KMS-11 (cell line): ENCODE data around the gene F3.

ENCODE experiments used
- H2AFZ ChIP-seq: fragments of 200-600 bp; sonication (generic); 2 replicates; pipeline ENCODE4 v1.6.1; 2016; ENCODE audit warnings: antibody characterized with exemption, mixed run types, low read depth
- H3K27ac ChIP-seq: fragments of 200-600 bp; sonication (generic); 2 replicates; pipeline ENCODE4 v1.6.1; 2016; ENCODE audit warnings: mild to moderate bottlenecking, mixed run types
- H3K27me3 ChIP-seq: fragments of 200-600 bp; sonication (generic); 2 replicates; pipeline ENCODE4 v1.6.1; 2017; ENCODE audit warnings: mild to moderate bottlenecking, low read depth, mixed run types, moderate library complexity; ENCODE audit not compliant: insufficient read depth
- H3K36me3 ChIP-seq: fragments of 200-600 bp; sonication (generic); 2 replicates; pipeline ENCODE4 v1.6.1; 2017; ENCODE audit warnings: mild to moderate bottlenecking, mixed run types; ENCODE audit not compliant: insufficient read depth
- H3K4me1 ChIP-seq: fragments of 200-600 bp; sonication (generic); 2 replicates; pipeline ENCODE4 v1.6.1; 2016; ENCODE audit warnings: mild to moderate bottlenecking, low read depth, mixed run types; ENCODE audit not compliant: poor library complexity, severe bottlenecking
- H3K4me2 ChIP-seq: fragments of 200-600 bp; sonication (generic); 2 replicates; pipeline ENCODE4 v1.7.0; 2016; ENCODE audit warnings: mild to moderate bottlenecking, mixed run types
- H3K4me3 ChIP-seq: fragments of 200-600 bp; sonication (generic); IDR thresholded peaks from 2 replicates; pipeline ENCODE4 v1.6.1; 2017; ENCODE audit warnings: low read depth, low read length, mixed read lengths; ENCODE audit not compliant: insufficient read depth
- H3K79me2 ChIP-seq: fragments of 200-600 bp; sonication (generic); 2 replicates; pipeline ENCODE4 v1.6.1; 2016; ENCODE audit warnings: low read depth, mixed run types; ENCODE audit not compliant: insufficient read depth
- H3K9ac ChIP-seq: fragments of 200-600 bp; sonication (generic); 2 replicates; pipeline ENCODE4 v1.6.1; 2016; ENCODE audit warnings: mild to moderate bottlenecking, mixed run types
- H4K20me1 ChIP-seq: fragments of 200-600 bp; sonication (generic); 2 replicates; pipeline ENCODE4 v1.6.1; 2016; ENCODE audit warnings: mild to moderate bottlenecking, mixed run types; ENCODE audit not compliant: insufficient read depth
- TF ChIP-seq, protein P1 (sequence below): fragments of 200-600 bp; sonication (generic); conservative IDR thresholded peaks from 2 replicates; pipeline ENCODE4 v1.6.1; 2017; ENCODE audit warnings: low read depth, mild to moderate bottlenecking, antibody characterized with exemption, low read length, moderate library complexity, mixed read lengths

F3 gene

GRCh38 chr1:94479682-94480081 lies 61.9 kb downstream of the F3 start:
- Histone ChIP-seq H4K20me1 (no peaks in the 10 kb centered on the region), H3K9ac (no peak overlapping the region), H3K27me3 (no peaks in the 10 kb centered on the region), H3K4me1 (no peaks in the 10 kb centered on the region), H2AFZ (no peak overlapping the region), H3K4me2 (no peak overlapping the region), H3K27ac (no peak overlapping the region), H3K36me3 (no peaks in the 10 kb centered on the region), H3K4me3 (no peak overlapping the region), H3K79me2 (no peaks in the 10 kb centered on the region)
- TF ChIP-seq, protein P1, sequence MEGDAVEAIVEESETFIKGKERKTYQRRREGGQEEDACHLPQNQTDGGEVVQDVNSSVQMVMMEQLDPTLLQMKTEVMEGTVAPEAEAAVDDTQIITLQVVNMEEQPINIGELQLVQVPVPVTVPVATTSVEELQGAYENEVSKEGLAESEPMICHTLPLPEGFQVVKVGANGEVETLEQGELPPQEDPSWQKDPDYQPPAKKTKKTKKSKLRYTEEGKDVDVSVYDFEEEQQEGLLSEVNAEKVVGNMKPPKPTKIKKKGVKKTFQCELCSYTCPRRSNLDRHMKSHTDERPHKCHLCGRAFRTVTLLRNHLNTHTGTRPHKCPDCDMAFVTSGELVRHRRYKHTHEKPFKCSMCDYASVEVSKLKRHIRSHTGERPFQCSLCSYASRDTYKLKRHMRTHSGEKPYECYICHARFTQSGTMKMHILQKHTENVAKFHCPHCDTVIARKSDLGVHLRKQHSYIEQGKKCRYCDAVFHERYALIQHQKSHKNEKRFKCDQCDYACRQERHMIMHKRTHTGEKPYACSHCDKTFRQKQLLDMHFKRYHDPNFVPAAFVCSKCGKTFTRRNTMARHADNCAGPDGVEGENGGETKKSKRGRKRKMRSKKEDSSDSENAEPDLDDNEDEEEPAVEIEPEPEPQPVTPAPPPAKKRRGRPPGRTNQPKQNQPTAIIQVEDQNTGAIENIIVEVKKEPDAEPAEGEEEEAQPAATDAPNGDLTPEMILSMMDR = no peak
